ENCODE data around the gene TMBIM6. TPM values are rescaled to one million over a fixed set of nuclear protein-coding genes. Genes with fewer than 3 reads are reported as not detected.

Gene TMBIM6
- total RNA-seq, 4 donors from 2014 or later = 228 to 395 (median 322) TPM

GRCh38 chr12:49798934-49799333 lies 57.6 kb downstream of the TMBIM6 start:
- peaks cover 22 to 99% (median 97%) of the 10 kb centered on the region in 4 donors for H3K36me3 ChIP-seq
- H3K27ac ChIP-seq (replicated peaks in 1 of 4) = no peak overlapping the region
- no peak overlapping the region for H3K4me3 ChIP-seq
- no peaks in the 10 kb centered on the region for H3K27me3 ChIP-seq
- intact Hi-C loops (cut with DNase I) = no loop called here
- 82% methylated on average over 2 of the region's 2 CpGs for WGBS
- no peak for DNase-seq (ENCODE audit: extremely low spot score)
- no peak for TF ChIP-seq POLR2AphosphoS5 (IDR thresholded peaks at IDR 0.05)
- no peak for TF ChIP-seq POLR2A (IDR thresholded peaks at IDR 0.05; ENCODE audit: low read depth)
- no peak for TF ChIP-seq EP300 (IDR thresholded peaks at IDR 0.05)
- no peak for TF ChIP-seq CTCF (IDR thresholded peaks at IDR 0.05)
- peaks cover 0 to 6% (median 2%) of the 10 kb centered on the region in 4 donors for H3K4me1 ChIP-seq
- no peaks in the 10 kb centered on the region for H3K9me3 ChIP-seq

GRCh38 chr12:49800421-49801140 lies 59.2 kb downstream of the TMBIM6 start:
- H3K4me3 ChIP-seq = no peak overlapping the region
- intact Hi-C loops (cut with DNase I) = no loop called here
- DNase-seq (ENCODE audit: extremely low spot score) = no peak
- 82% methylated on average over 8 of the region's 11 CpGs for WGBS
- no peaks in the 10 kb centered on the region for H3K27me3 ChIP-seq
- H3K27ac ChIP-seq (replicated peaks in 1 of 4) = no peak overlapping the region
- peaks cover 27 to 99% (median 98%) of the 10 kb centered on the region in 4 donors for H3K36me3 ChIP-seq
- peaks cover 0 to 6% (median 2%) of the 10 kb centered on the region in 4 donors for H3K4me1 ChIP-seq
- no peaks in the 10 kb centered on the region for H3K9me3 ChIP-seq
- TF ChIP-seq EP300 (IDR thresholded peaks at IDR 0.05) (no peak), POLR2A (IDR thresholded peaks at IDR 0.05; ENCODE audit: low read depth) (no peak), POLR2AphosphoS5 (IDR thresholded peaks at IDR 0.05) (no peak), CTCF (IDR thresholded peaks at IDR 0.05) (no peak)

- TF ChIP-seq EP300 (IDR thresholded peaks at IDR 0.05) = no peak
- no peak for TF ChIP-seq CTCF (IDR thresholded peaks at IDR 0.05)
- TF ChIP-seq POLR2AphosphoS5 (IDR thresholded peaks at IDR 0.05) = no peak
- TF ChIP-seq POLR2A (IDR thresholded peaks at IDR 0.05; ENCODE audit: low read depth) = no peak
- H3K9me3 ChIP-seq = no peaks in the 10 kb centered on the region
- 91% methylated on average over 15 of the region's 17 CpGs for WGBS
These were observed 60.0 kb downstream of the TMBIM6 start for GRCh38 chr12:49801141-49802063.

GRCh38 chr12:49803693-49804450 lies 62.5 kb downstream of the TMBIM6 start:
- TF ChIP-seq EP300 (IDR thresholded peaks at IDR 0.05) = no peak
- no peak for TF ChIP-seq POLR2A (IDR thresholded peaks at IDR 0.05; ENCODE audit: low read depth)
- no peak for TF ChIP-seq POLR2AphosphoS5 (IDR thresholded peaks at IDR 0.05)
- TF ChIP-seq CTCF (IDR thresholded peaks at IDR 0.05) = no peak
- H3K27ac ChIP-seq (replicated peaks in 1 of 4) = no peak overlapping the region
- DNase-seq (ENCODE audit: extremely low spot score) = no peak
- H3K9me3 ChIP-seq = no peaks in the 10 kb centered on the region
- H3K4me1 ChIP-seq = peaks cover 19 to 26% (median 22%) of the 10 kb centered on the region in 4 donors
- H3K27me3 ChIP-seq = no peaks in the 10 kb centered on the region
- intact Hi-C loops (cut with DNase I) = no loop called here
- 89% methylated on average over 12 of the region's 12 CpGs for WGBS
- H3K36me3 ChIP-seq = peaks cover 33 to 87% (median 75%) of the 10 kb centered on the region in 4 donors
- no peak overlapping the region for H3K4me3 ChIP-seq

More at GRCh38 chr12:49801141-49802063, 60.0 kb downstream of the TMBIM6 start:
- no peak overlapping the region for H3K4me3 ChIP-seq
- intact Hi-C loops (cut with DNase I) = no loop called here
- no peak for DNase-seq (ENCODE audit: extremely low spot score)
- H3K4me1 ChIP-seq = peaks cover 0 to 6% (median 3%) of the 10 kb centered on the region in 4 donors
- H3K27ac ChIP-seq (replicated peaks in 1 of 4) = no peak overlapping the region
- H3K27me3 ChIP-seq = no peaks in the 10 kb centered on the region
- peaks cover 29 to 99% (median 95%) of the 10 kb centered on the region in 4 donors for H3K36me3 ChIP-seq

Data from esophagus muscularis mucosa (tissue), 4 donors.